HG03135 (cell line): Measurements from ENCODE around the gene GPR68.
A peak's percentile ranks its signal among the peaks of the same experiment; 100 is the strongest.
"Not testable (repeated sequence)": the region's sequence is repeated elsewhere in the genome, so short reads cannot be mapped to it uniquely, and the experiment has no call there.

Source experiments
- ATAC-seq: cut with Tn5 transposase; IDR thresholded peaks from one replicate; pipeline ENCODE4 v1.9.1; 2021; ENCODE audit warnings: mild to moderate bottlenecking, moderate library complexity; ENCODE audit not compliant: unreplicated experiment

GPR68 gene

DNA sequence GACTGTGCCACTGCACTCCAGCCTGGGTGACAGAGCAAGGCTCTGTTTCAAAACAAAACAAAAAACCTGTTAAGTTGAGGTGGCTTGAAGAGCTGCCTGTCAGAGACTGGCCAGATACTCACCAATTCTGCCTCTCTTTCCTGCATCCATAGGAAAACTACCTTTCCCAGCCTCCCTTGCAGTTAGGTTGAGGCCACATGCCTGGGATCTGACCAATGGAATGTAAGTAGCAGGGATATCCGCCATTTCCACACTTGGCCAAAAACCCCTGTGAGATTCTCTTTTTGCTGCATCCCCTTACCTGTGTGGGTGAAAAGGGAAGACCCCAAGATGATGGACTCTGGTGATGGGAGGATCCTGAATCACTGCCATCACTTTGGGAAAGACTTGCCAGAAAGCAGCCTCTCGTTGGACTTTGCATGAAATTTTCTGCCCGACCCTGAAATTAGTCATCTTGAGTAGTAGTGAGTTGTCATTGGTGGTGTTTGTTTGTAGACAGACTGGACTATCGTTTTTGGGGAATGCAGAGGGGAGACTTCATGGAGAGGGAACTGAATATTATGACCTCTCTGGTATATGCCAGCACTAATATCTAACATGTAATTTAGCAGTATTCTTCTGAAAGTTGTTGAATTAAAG, 14.0 kb downstream of the GPR68 start:
- ATAC-seq: no peak

DNA sequence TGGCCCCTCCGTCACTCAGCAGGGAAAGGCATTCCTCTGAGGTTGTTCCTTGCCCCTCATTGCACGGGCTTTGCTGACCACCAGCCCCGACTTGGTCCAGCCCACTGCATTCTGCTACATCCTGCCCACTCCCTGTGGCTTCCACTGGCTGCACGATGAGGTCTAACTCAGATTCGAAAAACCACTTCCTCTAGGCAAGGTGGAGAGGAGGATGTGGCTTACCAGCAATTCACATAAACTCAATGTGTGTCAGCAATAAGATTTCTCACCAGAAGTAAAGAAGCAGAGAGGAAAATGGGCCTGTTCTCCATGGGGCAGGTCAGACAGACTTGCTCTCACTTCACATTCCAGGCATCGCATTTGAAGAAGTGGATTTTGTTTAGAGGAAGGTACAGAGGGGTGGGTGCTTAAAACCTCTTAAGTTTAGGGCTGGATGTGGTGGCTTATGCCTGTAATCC, 14.7 kb downstream of the GPR68 start:
- peak; percentile 68 for ATAC-seq

DNA sequence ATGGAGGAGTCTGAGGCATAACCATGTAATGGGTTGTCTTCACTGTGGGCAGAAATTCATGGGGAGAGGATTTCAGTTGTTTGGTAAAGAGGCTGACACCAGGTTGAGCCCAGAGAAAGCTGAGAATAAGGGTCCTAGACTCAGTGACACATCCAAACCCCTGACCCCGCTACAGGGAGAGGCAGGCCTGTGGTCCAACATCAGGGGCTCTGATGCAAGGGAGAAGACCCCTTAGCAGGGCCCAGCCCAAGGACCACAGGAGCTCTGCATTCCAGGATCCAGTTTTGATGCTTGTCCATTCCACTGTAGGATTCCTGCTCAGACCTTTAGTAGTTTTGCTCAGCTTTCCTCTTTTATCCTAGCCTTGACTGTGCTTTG, 15.5 kb downstream of the GPR68 start:
- no peak for ATAC-seq

DNA sequence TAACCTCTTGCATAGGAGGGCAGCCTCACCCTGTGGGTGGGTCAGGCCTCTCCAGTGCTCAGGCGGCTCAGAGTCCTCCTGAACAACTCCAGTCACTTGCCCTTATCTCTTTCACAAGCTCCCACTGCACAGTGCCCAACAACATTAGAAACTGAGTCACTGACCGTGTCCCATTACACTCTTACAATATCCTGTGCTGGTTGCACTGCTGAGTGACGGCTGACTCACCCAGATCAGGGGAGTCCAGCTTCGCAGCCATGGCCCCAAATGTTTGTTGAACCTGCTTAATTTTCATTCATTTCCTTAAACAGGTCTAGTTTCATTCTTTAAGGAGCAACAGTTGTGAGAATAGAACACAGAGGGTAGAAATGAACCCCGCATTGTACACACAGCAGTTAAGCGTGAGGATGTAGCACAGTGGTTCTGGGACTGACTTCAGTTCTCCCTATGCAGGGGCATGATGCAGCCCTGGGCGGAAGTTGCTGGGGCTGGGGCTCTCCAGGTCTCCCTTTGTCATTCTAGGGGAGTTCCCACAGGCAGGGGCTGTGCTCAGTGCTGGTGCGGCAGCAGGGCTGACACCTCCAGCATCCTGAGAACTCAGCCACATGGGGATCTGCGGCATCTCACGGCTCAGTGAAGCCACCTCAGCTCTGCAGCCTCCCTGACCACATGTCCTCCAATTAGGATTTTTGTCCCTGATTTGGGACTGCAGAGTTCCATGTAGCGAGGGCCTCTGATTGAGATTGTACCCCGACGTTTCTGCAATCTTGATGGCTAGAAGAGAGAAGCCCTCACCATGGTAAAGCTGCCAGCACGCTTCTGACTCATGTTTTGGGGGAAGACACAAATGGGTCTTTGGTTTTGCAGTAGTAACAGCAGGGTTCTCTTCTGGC, 16.1 kb downstream of the GPR68 start:
- ATAC-seq: peak; percentile 67

DNA sequence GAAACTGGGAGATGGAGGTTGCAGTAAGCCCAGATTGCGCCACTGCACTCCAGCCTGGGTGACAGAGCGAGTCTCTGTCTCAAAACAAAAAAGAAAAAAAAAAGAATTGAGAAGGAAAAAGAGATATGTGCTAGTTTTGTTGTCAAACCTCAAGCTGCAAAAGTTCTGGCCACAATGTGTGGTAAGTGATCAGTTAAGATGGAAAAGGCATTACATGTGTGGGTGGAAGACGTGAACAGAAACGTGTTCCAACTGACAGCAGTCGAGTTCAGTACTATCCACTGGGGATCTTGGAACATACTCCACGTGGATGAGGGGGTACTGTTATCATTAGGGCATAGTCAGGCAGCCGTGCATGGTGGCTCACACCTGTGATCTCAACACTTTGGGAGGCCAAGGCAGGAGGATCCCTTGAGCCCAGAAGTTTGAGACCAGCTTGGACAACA, 17.3 kb downstream of the GPR68 start:
- no peak for ATAC-seq

DNA sequence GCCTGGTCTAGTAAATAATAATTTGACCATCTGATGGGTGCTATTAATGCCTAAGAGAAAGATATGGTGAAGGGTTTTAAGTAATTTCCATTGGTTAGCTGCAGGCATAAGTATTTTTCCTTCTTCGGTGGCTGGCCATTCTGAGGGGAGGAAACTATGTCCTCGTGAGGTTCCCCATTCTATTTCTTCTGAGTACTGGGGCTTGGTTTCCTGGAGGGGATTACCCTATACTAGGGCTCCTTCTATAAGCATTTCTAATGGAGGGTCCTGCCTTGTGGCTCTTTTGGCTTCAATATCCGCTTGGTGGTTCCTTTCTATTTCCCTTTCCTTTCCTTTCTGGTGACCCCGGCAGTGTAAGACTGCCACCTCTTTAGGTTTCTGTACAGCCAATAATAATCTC, 18.1 kb downstream of the GPR68 start:
- ATAC-seq: not testable (repeated sequence)

DNA sequence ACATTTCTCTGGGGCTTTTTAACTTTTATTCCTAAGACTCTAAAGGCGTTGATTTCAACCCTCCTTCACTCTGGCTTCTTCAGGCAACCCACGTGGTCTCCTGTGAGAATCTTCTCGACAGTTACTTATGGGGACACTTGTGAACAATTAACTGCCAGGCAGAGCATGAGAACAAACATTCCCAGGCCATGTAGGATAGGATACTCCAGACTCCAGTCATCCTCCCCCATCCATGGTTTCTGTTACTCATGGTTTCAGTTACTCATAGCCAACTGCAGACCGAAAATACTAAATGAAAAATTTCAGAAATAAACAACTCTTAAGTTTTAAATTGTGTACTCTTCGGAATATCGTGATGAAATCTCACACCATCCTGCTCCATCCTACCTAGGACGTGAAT, 19.5 kb downstream of the GPR68 start:
- no peak for ATAC-seq

DNA sequence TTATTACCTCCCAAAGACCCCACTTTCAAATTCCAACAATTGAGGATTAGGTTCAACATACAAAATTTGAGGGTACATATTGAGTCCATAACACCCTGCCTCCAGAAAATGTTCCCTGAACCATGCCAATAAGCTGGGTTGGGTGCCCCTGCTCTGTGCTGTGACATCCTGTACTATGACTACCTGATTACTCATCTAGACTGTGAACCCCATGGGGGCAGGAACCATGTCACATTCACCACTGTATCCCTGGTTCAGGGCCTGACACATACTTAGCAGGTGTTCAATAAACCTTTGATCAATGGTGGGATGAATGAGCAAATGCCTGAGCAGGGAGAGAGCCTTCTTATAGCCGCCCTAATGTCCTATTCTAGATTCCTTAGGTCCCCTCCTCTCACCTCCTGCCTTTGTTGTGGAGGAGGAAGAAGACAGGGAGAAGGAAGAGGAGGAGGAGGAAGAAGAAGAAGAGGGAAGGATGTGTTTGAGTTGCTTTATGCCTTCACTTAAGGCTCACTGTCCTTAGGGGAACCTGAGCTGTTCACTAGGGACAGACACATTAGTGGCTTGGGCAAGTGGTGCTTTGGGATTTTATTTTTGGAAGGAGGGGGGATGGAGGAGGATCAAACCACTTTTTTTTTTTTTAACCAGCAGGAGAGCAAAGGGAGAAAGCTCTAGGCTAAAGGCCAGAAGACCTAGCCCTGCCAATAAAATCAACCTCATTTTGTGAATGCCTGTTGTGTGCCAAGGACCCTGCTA, 21.3 kb downstream of the GPR68 start:
- no peak for ATAC-seq

DNA sequence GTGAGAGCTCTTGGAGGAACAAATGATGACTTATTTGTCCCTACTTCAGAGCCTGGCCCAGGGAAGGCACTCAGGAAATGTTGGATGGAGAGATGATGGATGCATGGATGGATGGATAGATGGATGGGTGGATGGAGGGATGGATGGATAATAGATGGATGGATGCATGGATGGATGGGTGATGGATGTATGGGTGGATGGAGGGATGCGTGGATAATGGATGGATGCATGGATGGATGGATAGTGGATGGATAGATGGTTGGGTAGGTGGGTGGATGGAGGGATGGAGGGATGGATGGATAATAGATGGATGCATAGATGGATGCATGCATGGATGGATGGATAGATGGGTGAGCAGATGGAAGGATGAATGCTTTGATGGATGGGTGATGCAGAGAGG, 23.2 kb downstream of the GPR68 start:
- no peak for ATAC-seq

DNA sequence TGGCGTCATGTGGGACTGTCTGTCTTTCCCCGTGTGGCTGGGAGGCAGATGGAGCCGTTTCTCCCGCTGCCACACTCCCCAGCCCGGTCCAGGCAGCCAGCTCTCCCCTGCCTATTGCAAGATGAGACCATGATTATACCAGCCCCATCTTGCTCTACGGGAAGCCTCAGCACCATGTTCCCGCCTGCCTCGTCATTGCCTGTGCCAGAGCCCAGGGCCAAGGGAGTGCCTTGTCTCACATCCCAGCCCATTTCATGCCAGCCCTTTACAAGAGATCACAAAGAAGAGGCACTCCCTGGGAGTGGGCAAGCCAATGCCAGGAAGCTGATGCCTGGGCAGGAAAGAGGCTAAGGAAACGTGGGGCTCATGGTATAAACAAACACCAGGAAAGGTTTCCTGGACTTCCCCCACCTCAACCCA, 23.9 kb downstream of the GPR68 start:
- no peak for ATAC-seq

DNA sequence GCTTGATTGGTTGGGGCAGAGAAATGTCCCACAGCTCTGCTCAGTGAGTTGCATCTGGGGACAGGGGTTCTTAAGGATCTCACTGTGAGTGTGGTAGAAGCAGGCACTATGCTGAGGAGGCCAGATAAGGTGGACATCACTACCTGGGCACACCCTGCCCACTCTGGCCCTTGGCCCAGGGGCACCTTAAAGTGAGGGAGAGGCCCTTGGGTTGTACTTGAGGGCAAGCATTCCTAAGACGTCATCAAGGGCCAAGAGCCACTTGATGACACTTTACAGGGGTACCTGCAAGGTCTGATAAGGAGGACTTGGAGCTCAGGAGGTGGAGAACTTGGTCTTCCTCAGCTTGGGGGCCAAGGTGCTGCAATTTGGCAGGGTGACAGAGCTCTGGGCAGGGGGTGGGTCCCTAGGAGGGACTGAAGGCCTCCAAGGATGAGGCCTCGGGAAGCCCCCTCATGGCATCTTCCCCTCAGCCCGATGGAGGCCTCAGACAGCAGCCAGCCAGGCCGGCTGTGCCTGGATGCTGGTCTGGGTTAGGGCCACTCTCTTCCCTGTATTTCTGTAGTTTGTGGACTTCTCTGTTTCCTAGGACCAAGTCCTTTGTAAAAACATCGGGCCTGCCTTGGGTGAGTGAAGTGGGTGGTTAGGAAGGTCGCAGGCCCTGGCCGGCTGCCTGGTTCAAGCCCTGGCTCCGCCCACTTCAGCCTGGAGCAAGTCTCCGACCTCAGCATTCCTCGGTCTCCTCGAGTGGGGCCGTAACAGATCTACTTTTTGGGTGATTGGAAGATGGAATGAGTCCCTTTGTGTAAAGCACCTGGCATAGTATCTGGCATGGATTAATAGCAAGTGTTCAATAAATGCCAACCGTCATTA, 24.8 kb downstream of the GPR68 start:
- no peak for ATAC-seq

DNA sequence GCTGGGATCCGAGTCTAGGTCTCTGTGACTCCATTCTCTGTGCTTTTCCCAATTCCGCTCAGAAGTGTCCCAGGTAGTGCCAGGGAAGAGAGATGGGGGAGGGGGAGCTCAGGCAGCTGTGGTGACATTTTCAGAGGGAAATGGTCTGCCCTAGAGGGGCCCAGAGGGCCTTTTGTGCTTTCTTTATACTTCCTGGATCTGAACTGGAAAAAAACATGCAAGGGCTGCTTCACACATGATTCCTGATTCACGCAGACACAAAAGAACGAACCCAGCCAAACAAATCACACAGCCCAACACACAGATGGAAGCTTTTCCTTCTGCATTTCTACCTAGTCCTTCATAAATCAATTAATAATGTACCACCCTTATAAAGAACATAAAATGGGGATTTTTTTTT, 26.5 kb downstream of the GPR68 start:
- ATAC-seq: no peak

DNA sequence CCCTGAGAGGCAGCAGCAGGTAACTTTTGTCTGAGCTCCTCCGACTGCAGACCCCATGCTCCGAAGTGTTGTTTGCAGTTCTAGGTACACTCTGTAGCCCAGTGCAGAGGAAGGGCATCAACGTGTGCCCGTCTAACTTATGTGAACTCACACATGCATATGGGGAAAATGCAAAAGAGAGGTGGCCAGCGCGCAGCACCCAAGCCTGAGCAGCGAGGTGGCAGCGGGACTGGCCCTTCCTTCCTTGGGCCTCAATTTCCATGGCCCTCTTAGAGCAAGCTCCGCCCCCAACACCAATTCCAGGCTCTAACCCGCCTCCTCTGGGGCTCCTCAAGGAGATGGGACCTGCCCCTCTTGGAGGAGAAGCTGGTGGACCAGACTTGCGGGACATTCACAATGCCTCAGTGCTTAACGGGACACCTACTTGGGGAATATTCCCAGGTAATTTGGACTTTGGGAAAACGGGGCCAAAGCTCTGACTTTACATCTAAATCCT, 27.7 kb downstream of the GPR68 start:
- no peak for ATAC-seq

DNA sequence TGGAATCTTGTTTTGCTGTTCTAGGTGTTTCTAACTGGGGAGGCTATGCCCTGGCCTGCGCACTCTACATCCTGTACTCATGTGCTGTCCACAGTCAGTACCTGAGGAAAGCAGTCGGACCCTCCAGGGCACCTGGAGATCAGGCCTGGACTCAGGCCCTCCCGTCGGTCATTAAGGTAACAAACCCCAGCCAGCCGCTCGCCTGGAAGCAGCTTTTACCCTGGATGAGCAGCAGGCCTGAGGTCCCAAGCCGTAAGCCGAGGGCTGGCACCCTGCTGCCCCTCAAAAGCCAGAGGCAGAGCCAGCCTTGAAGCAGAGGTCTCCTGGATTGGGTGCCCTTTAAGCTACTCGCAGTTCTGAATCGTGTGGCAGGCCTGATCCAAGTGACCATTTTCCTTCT, 29.1 kb downstream of the GPR68 start:
- ATAC-seq: no peak

DNA sequence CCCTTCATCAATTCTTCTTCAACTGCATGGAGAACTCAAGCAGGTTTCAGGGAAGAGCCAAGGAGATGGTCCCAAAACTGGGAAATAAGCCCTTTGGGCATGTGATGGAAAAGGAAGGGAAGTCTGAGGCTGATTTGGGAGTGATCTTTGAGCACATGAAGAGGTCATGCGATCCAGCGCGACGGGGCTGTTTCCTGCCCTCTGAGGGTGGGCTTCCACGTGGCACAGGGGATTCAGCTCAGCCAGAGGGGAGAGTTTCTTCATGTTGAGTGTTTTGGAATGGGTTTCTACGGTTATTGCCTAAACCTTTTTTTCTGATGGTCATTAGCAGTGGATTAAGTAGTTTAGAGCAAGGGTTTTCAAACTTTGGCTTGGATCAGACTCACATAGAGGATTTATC, 30.2 kb downstream of the GPR68 start:
- no peak for ATAC-seq

DNA sequence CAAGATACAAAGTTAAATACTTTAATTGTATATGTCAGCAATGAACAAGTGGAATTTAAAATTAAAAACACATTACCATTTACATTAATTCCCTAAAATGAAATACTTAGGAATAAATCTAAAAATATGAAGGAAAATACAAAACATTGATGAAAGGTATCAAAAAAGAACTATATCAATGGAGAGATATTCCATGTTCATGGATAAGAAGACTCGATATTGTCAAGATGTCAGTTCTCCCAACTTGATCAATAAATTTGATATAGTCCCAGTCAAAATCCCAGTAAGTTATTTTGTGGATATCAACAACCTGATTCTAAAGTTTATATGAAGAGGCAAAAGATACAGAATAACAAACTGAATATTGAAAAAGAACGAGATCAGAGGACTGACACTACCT, 33.5 kb downstream of the GPR68 start:
- no peak for ATAC-seq

DNA sequence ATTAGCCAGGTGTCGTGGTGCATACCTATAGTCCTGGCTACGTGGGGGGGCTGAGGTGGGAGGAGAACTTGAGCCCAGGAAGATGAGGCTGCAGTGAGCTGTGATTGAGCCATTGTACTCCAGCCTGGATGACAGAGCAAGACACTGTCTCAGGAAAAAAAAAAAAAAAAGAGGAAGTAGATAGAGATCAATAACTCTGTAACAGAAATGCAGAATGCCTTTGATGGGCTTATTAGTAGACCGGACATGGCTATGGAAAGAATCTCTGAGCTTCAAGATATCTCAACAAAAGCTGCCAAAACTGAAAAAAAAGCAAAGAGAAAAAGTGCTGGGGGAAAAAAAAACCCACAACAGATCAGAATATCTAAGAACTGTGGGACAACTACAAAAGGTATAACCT, 37.5 kb downstream of the GPR68 start:
- ATAC-seq: no peak

DNA sequence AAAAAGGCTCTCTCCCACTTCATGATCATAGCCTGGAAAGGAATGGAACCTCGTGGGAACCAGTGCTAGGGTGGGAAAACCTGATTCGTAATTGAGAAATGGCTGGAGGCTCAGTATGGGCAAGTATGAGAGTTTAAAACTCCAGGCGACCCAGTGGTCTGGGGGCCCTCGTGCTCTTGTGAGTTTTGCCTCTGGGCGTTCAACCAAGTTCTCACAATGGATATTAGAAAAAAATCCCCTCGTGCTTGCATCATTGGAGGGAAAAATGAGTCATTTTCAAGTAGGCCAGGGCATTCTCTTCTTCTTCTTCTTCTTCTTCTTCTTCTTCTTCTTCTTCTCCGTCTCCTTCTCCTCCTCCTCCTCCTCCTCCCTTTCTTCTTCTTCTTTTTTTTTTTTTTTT, 39.0 kb downstream of the GPR68 start:
- ATAC-seq: no peak

DNA sequence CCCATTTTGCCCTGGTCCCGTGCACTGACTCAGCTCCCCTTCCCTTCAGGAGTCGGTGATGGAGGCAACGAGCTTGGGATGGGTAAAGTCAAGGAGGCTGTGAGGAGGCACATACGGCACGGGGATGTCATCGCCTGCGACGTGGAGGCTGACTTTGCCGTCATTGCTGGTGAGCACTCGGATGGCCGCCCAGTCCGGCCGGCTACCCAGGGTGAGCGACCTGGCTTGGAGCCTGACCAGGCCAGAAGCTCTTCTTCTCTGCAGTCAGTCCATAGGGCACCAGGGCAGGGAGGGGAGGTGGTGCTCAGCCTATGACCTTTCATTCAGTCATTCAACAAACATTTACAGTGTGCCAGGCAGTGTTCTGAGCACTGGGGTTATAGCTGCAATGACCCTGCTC, 39.8 kb downstream of the GPR68 start:
- no peak for ATAC-seq

DNA sequence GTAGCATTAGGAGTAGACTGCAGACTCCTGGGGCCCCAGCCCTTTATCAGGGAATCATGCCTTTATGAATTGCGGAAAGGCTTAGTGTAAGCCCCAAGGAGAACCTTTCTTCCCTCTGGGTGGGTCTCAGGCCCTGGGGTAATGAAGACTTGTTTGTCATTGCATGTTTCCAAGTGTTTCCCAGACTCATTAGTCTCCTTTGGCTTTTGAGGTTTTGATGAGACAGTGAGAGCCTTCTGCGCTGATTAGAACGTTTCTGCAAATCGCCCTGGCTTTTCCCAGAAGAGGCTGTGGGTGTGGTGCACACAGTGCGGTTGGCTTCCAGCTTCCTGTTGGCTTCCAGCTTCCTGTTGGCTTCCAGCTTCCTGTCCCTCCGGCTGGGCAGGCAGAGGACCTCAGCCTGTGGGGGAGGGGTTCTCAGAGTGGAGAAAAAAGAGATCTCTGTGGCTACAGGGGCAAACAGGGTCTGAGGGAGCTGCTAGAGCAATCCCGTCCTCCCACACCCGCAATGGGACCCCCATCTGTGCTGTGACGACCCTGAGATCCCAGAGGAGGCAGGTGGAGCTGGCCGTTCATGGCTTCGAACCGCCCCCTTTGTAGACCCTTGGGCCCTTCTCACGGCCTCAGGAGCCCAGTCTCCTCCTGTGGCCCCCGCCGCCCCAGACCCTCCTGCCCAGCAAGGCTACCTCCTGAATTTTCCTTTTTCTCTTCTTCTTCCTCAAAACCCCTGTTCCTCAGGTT, 42.1 kb downstream of the GPR68 start:
- no peak for ATAC-seq
